Middle frontal gyrus (tissue), 1 donor: Measurements from ENCODE around the gene STEAP3.

Experiments used
- DNase-seq: peaks from one replicate; pipeline ENCODE4 v3.0.0-alpha.2; 2015; ENCODE audit warnings: low spot score; ENCODE audit errors: extremely low spot score

The STEAP3 gene

DNA sequence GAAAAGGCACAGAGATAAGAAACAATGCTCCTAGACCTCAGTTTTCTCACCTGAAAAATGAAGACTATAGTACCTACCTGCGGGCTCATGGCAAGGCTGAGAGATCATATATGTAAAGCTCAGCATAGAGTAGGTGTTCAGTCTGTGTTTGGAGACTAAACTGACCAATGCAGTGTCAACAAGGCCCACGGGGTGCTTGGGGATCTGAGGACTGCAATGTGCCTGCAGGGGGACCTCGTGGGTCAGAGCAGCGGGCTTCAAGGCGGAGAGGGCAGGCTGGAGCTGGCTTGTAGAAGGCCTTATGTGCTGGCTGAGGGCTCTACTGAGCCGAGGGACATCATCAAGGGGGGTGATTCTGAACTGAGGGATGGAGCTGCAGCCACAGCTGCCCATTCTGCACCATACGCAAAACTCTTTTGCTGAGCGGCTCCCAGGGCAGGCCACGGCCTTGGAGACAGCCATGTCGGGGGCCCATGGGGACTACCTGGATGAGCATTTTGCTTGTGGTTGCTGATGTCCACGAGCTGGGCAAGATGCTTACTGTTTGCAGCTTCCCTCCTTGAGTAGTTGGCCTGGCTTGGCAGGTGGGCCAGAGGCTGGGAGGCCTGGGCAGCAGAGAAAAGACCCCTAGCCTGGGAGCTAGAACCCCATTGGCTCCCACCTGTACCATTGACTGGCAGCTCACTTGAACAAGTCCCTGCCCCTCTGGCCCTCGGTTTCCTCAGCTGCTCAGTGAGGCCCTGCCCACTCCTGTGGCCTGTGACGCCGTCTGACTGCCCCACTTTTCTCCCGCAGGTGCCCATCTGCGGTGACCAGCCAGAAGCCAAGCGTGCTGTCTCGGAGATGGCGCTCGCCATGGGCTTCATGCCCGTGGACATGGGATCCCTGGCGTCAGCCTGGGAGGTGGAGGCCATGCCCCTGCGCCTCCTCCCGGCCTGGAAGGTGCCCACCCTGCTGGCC, 23.5 kb downstream of the STEAP3 start:
- no peak for DNase-seq

GRCh38 chr2:119247844-119248271, 24.2 kb downstream of the STEAP3 start:
- no peak for DNase-seq

DNA sequence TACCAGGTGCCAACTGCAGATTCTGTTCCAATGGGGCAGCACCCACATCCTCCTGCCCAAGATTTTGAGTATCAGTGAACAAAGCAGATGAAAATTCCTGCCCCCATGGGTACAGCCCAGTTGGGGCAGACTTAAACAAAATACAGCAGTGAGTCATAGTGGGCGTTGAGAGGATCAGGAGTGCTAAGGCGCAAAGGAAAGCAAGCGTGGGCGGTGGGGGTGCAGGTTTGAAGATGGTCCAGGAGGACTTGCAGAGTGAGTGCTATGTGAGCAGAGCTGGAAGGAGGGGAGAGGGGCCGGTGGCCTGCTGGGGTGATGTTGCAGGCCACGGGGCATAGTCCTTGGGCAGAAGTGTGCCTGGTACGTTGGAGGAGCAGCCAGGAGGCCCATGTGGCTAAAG, 24.7 kb downstream of the STEAP3 start:
- DNase-seq: no peak

- DNase-seq: no peak
Measured at GRCh38 chr2:119248751-119249150, 25.1 kb downstream of the STEAP3 start.

DNA sequence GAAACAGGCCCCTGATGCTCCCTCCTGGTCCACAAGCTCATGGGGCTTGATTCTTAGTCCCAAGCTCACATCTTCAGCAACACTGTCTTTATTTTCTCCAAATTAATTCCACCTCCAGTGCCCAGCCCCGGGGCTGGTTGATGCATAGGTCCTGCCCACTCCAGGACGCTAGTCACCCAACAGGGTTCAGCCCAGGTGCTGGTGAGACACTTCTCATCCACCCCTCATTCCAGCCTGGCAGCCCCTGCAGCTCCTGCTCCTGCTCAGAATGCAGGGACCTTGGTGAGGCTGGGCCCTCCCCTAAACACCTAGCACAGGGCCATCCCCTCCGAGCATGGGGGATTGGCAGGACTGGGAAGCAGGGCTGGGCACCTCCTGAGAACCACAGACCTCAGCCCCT, 25.7 kb downstream of the STEAP3 start:
- no peak for DNase-seq

DNA sequence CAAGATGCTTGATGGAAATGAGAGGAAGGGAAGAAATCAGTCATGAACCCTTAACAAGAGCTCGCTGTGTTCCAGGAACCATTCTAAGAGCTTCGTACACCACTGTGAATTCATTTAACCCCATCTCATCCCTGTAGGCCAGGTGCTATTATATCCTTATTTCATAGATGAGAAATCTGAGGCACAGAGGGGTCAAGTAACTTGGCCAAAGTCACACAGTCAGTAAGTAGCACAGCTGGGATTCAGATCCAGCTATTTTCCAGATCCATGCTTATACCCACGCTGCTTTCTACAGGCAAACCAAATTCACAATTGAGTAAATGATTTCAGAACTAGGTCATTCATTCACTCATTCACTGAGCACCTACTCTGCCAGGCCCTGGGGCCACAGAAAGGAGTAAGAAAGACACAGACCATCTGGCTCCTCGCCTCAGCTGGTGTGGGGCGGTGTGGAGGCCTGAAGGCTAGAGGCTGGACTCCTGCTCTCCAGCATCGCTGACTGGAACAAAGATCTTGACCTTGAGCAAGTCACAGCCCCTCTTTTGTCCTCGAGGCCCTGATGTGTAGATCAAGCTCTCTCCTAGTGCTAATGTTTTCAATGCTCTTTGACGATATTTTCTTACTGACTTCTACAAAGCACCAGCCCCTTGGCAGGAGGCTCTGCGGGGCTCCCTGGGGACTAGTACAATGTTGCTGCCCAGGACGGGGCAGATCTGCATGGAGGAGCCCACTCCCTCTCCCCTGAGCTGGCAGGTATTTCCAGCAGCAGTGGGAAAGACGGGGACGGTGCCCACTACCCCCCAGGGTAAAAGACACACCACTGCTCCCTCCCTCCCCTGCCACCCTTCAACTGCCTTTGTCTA, 26.5 kb downstream of the STEAP3 start:
- no peak for DNase-seq

DNA sequence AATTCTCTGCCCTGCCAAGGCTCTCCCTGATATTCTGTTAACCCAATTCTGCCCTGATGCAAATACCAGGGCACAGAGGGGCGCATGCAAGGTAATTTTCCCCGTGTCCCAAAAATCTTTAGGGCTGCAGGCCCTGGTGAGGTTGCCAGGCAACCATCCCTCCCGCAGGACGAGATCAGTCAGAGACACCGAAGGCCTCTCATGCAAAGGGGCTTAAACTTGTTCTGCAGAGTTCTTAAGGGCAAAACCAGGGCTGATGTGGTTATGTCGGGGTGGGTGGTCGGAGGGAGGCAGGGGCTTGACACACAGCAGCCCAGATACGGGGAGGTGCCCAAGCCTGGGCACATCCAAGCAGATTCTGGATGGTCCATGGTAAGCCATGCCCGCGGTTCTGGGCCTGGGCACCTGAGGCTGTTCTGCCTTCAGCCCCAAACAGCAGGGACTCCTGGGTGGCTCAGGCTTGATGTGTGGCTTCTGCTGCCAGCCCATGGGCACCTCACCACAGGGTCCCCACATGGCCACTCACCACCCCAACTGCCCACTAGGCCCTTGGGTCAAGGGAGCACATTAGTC, 27.2 kb downstream of the STEAP3 start:
- no peak for DNase-seq

DNA sequence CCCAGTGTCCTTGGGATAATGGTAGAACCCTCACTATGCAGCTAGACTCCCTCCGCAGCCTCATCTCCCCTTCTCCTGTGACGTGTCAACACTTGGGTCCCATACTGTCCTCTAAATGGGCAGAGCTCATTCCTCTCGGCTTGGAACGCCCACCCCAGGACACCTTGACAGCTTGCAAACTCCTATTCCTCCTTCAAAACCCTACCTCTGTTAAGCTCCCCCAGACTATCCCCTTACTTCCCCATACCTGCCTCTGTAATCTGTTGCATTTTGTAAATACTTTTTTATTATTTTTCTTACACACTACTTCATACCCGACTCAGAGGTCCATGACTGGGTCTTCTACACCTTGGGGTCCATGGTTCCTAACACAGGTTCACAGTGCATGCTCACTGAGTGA, 28.0 kb downstream of the STEAP3 start:
- DNase-seq: no peak

DNA sequence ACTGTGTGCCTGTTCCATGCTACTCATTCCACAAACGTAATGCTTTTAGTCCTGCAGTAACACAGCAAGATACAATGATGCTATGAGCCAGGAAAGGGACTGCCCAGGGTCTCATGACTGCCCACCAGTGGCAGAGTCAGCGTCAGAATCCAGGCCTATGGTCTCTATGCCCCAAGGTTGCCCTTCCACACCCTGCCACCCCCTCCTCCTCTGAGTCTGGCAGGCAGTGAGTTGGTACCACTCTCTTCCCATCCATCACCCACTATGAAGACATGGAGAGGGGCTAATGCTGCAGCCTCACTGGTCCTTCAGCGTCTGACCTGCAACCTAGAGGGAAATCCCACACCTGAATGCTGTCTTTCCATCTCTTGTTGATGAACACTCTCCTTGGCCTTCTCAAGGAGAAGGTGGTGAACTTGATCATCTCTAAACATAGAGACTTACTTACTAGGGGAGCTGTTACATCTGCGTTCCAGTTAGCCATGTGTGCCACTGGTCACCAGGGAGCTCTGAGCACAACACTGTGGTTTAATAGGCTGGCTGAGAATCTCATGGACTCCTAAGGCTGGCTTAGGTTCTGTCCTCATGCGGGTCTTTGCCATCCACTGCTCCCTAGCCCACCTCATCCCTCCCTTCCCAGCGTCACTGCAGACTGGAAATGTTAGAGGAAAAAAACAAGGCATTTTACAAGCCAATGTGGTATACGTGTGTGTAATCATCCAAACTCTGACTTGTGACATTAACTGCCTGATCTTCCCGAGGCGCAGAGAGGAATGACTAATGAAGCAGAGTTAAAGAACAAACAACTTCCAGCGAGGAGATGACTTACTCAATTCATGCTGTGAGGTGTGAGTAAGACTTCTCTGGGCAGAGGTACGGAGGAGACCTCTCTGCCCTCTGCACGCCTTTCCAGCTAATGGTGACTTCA, 28.8 kb downstream of the STEAP3 start:
- DNase-seq: no peak

DNA sequence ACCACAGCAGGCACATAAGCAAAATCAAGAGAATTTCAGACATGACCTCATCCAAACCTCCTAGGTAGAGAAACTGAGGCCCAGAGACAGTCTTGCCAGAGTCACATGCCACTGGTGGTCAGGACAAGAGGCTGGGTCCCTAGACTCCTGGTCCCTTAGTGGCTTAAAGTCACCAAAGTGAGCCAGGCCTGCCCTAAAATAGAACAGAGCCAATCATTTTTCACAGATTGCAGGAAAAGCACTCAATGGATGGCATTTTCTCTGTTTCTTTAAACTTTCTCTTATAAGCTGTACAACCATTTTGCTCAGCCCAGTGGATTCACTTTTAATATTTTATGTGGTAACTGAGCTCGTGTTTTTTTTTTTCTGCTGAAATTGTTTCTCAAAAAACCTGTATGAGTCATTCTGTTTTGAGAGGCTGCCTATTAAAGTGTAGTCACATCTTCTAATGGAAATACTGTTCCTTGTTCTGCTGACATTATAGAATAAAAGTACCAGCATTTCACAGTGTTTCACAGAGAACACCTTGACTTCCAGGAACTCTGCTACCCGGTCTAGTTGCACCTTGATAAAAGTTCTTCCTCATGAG, 29.6 kb downstream of the STEAP3 start:
- no peak for DNase-seq

- DNase-seq: no peak
Measured at GRCh38 chr2:119253760-119254600, 30.3 kb downstream of the STEAP3 start.

GRCh38 chr2:119254601-119255080, 31.0 kb downstream of the STEAP3 start:
- no peak for DNase-seq

GRCh38 chr2:119255760-119256581, 32.3 kb downstream of the STEAP3 start:
- DNase-seq: no peak

- no peak for DNase-seq
Measured at GRCh38 chr2:119256582-119256921, 32.9 kb downstream of the STEAP3 start.

DNA sequence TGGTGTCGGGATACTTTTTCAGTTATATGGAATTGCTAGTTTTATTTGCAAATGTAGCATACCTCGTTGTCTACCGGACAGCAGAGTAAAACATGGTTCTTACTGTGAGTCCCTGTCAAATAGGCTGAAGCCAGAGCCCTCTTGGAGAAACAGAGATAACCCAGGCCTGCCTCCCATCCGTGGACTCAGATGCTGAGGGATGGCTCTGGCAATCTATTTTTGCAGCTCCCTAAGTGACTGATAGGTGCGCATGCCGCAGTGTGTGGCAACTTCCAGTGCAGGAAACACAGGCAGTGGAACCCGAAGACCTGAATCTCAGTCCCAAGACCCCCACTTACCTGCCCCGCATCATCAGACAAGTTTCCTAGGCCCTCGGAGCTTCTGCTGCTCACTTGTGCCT, 33.6 kb downstream of the STEAP3 start:
- no peak for DNase-seq

DNA sequence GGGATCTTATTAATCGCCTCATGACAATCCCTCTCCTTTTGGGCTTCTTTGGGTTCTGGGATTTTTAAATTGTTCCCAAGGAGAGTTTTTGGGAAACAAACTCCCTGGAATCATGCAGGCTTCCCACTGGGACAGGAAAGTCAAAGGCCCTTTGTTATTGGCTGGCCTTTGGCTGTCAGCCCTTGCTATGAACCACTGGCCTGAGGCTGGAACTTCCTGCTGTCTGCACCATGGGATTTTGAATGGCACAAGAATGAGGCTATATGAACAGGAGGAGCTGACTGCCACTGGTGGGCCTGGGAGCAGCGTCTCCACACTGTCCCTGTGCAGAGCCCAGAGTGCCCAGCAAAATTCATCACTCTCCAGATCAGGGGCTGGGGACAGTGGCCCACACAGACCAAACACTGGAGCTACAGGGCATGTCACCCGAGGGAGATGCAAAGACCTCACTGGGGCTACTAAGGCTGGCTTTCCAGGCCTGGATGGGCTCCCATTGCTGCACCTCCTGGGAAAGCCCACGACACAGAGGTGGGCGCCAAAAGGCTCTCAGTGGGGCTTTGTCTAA, 35.7 kb downstream of the STEAP3 start:
- no peak for DNase-seq

- DNase-seq: no peak
Measured at GRCh38 chr2:119260646-119261492, 37.2 kb downstream of the STEAP3 start.
